Uterus (tissue), 2 donors: ENCODE results near the gene GZF1.

Experiments used
- CTCF ChIP-seq, 4 experiments: fragments of 200-600 bp in 2 of 4; fragments of 450-650 bp in 2 of 4; sonication (generic) in 2 of 4; IDR thresholded peaks; one replicate each; pipeline ENCODE4 v1.5.1; 2016 to 2019; ENCODE audit warnings: antibody characterized with exemption in 4 of 4, mild to moderate bottlenecking in 2 of 4, moderate library complexity in 1 of 4
- POLR2A ChIP-seq, 2 donors: fragments of 450-650 bp; IDR thresholded peaks; one replicate each; pipeline ENCODE4 v1.6.1; 2016; ENCODE audit warnings: antibody characterized with exemption in 2 of 2, mild to moderate bottlenecking in 1 of 2, moderate library complexity in 1 of 2

GRCh38 chr20:23350904-23351838, 10.8 kb upstream of the GZF1 start:
- TF ChIP-seq CTCF (IDR thresholded peaks at IDR 0.05) = no peak
- no peak for TF ChIP-seq POLR2A (IDR thresholded peaks at IDR 0.05)
